Coronary artery (tissue), 2 donors: ENCODE measurements around the gene B4GALT1.

Source experiments
- DNase-seq: peaks from one replicate; pipeline ENCODE4 v3.0.0-alpha.2; 2017; ENCODE audit warnings: low spot score
- H3K27ac ChIP-seq, 2 donors: fragments of 200-600 bp; sonication (generic); one replicate each; pipeline ENCODE4 v1.5.1; 2016 to 2019
- H3K4me3 ChIP-seq: fragments of 200-600 bp; sonication (generic); 2 replicates; pipeline ENCODE4 v1.5.1; 2016; ENCODE audit warnings: mild to moderate bottlenecking, moderate library complexity
- TF ChIP-seq, protein P1 (sequence below): fragments of 200-600 bp; sonication (generic); IDR thresholded peaks from one replicate; pipeline ENCODE4 v1.5.1; 2019; ENCODE audit warnings: antibody characterized with exemption

Gene B4GALT1

DNA sequence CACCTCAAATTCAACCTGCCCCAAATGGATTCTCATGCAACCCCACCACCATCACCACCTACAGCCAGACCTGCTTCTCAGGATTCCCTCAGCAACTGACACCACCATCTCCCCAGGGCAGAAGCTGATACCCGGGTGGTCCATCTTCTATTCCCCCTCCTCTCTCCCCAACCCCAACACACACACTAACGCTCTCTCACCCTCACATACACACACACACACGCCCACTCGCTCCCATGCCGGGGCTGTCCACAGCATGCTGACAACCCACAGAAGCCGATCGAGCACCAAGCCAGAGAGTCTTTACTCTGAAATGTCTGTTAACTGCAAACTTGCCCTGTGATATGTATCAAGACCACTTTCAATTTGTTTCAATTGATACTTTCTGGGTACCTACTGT, 28.4 kb downstream of the B4GALT1 start:
- TF ChIP-seq, protein P1, sequence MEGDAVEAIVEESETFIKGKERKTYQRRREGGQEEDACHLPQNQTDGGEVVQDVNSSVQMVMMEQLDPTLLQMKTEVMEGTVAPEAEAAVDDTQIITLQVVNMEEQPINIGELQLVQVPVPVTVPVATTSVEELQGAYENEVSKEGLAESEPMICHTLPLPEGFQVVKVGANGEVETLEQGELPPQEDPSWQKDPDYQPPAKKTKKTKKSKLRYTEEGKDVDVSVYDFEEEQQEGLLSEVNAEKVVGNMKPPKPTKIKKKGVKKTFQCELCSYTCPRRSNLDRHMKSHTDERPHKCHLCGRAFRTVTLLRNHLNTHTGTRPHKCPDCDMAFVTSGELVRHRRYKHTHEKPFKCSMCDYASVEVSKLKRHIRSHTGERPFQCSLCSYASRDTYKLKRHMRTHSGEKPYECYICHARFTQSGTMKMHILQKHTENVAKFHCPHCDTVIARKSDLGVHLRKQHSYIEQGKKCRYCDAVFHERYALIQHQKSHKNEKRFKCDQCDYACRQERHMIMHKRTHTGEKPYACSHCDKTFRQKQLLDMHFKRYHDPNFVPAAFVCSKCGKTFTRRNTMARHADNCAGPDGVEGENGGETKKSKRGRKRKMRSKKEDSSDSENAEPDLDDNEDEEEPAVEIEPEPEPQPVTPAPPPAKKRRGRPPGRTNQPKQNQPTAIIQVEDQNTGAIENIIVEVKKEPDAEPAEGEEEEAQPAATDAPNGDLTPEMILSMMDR, result no peak
- peak; percentile 46 for DNase-seq
- H3K27ac ChIP-seq, result peak overlapping the region in 1 of 2 donors; percentile 49
- no peak overlapping the region for H3K4me3 ChIP-seq

DNA sequence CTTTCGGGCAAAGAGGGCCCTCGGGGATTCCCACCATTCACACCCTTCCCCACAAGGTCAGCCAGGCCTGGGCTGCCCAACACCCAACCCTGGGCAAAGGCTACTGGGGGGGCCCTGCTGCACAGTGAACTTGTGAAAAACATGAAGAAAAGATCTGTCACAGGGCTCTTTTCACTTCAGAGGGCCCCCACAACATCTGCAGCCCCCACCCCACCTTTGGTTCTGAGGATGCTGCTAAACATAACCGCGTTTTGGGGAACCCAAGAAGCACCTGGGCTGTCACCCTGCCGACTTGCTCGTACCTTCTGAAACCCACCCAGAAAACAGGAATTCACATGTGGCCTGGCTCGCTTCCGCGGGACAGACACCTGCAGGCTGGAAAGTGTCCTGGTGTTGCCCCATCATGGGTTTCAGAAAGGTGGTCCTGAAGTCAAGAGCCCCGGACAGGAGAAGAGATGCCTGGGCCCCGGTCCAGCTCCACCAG, 29.3 kb downstream of the B4GALT1 start:
- TF ChIP-seq, protein P1, result no peak
- no peak overlapping the region for H3K27ac ChIP-seq
- no peak overlapping the region for H3K4me3 ChIP-seq
- DNase-seq, result peak; percentile 52

DNA sequence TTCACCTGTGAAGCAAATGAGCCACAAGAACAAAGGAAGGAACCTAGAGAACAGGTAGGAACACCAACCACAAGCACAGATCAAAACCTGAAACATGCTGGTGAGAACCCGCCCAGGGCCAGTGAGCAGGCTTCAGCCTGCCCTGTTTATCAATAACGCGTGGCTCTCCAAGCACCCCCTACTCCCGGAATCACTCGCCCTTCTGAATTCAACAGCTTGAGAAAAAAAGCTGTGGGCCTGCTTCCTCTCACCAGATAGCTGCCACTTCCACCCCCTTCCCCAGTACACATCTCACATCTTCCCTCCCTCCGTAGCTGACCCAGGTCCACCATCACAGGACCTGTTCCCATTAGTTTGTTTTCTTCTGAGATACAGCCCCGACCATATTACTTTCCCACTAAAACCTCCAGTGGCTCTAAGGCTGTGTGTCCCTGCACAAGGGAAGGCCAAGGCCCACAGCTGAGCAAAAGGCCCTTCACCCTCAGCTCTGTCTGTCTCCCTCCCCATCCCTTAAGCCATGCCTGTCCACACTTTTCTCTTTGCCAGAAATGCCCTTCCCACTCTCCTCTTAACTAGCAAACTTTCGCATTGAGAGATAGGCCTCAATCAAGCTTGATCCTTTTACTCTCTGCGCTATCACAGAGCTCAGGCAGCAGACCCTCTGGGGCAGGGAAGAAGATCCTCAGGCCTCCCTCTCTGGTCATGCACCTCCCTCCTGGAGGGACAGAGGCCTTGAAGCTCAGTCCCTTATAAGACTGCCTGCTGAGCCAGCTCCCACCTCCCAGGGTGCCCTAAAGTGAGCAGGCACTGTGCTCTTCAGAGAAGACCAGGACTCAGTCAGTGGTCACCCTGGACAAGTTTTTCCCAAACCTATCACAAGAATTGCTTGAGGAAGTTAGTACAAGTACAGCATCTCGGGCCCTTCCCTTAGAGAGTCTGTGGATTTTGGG, 30.1 kb downstream of the B4GALT1 start:
- TF ChIP-seq, protein P1, result no peak
- peak; percentile 57 for DNase-seq
- H3K27ac ChIP-seq, result no peak overlapping the region
- H3K4me3 ChIP-seq, result no peak overlapping the region

DNA sequence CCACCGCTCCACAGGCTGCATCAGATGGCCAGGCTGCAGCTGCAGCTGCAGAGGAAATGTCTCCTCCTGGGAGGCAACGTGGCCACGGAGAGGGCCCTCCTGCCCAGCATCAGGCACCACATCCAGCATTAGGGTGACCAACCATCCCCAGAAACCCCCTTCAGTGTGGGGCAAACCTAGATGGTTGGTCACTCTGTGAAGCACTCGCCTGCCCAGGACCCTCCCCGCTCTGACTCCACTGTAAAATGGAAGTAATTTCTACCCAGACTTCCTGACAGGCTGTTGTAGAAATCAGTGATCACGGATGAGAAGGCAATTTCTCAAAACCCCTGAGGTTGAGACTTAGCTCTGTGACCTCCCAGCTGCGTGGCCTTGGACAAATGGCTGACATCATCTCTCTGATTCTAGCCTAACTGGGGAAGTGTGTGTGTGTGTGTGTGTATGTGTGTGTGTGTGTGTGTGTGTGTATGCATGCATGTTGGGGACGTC, 31.6 kb downstream of the B4GALT1 start:
- peak overlapping the region in 1 of 2 donors; percentile 73 for H3K27ac ChIP-seq
- peak; percentile 71 for DNase-seq
- TF ChIP-seq, protein P1, result no peak
- no peak overlapping the region for H3K4me3 ChIP-seq

DNA sequence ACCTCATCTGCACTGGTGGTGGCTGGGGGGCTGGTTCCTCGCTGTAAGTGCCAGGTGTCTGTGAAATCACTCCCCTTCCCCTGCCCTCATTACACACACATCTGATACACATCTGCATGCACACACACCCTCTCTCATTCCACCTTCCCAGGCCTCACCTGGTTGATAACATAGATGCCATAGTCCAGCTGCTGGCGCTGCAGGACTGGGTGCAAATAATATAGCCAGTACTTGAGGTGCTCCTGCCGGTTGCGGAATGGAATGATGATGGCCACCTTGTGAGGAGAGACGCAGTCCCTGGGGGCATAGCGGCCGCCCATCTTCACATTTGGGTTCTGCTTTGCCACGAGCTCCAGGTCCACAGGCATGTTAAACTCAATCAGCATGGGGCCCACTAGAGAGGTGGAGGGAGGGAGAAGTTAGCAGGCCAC, 32.1 kb downstream of the B4GALT1 start:
- H3K4me3 ChIP-seq, result no peak overlapping the region

DNA sequence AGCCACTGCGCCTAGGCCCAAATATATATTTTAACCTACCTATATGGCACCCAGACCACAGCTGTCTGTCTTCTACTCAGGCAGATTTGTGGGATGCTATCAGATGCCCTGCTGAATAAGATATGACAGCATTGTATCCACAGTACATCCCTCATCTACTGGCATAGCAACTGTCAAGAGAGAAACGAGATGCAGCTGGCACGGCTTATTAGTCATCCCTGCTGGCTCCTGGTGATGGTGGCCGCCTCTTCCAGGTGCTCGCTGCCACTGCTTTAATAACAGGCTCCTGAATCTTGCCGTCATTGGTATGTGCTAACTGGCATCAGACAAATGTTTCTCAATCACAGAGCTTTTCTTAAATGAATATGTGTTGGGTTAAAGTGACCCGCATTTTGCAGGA, 34.0 kb downstream of the B4GALT1 start:
- no peak overlapping the region for H3K27ac ChIP-seq

More for the DNA sequence above, 32.1 kb downstream of the B4GALT1 start:
- DNase-seq, result peak; percentile 46
- peak overlapping the region in 1 of 2 donors; percentile 73 for H3K27ac ChIP-seq
- TF ChIP-seq, protein P1, result no peak

More for the DNA sequence above, 34.0 kb downstream of the B4GALT1 start:
- TF ChIP-seq, protein P1, result no peak
- no peak for DNase-seq
- H3K4me3 ChIP-seq, result no peak overlapping the region
